ENCODE results near the gene ANKMY1. TPM values are rescaled to one million over a fixed set of nuclear protein-coding genes. Genes with fewer than 3 reads are reported as not detected.

The ANKMY1 gene
- total RNA-seq, 4 donors from 2014 or later, result 9.1 to 10.9 (median 10.2) TPM

DNA sequence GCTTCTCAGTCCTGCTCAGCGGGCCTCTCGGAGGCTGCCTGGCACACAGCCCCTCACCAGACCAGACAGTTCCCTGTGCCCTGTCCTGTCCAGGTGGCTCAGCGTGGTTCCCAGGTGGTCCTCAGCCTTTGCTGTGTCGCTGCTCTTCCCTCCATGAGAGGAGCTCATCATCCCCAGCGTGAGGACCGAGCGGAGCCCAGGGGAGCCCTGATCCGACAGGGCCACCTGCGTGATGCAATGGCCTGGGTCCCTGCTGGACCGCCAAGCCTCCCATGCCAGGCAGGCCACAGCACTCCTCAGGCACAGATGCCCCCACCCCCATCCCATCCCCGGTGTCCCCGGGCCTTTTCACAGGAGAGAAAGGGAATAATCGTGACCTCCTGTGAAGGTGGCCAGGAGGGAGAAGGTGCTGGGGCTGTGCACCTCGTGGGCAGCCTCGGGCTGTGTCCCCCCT, 118.1 kb downstream of the ANKMY1 start:
- Histone ChIP-seq H3K36me3 (peaks cover 0 to 5% (median 0%) of the 10 kb centered on the region in 4 donors), H3K4me1 (peaks cover 35 to 65% (median 50%) of the 10 kb centered on the region in 4 donors), H3K4me3 (no peak overlapping the region), H3K9me3 (no peaks in the 10 kb centered on the region), H3K27ac (replicated peaks in 1 of 4) (no peak overlapping the region), H3K27me3 (peaks cover 0 to 19% (median 0%) of the 10 kb centered on the region in 4 donors)
- no peak for DNase-seq (ENCODE audit: extremely low spot score)
- TF ChIP-seq POLR2A (IDR thresholded peaks at IDR 0.05; ENCODE audit: low read depth), result no peak
- TF ChIP-seq, protein P1, sequence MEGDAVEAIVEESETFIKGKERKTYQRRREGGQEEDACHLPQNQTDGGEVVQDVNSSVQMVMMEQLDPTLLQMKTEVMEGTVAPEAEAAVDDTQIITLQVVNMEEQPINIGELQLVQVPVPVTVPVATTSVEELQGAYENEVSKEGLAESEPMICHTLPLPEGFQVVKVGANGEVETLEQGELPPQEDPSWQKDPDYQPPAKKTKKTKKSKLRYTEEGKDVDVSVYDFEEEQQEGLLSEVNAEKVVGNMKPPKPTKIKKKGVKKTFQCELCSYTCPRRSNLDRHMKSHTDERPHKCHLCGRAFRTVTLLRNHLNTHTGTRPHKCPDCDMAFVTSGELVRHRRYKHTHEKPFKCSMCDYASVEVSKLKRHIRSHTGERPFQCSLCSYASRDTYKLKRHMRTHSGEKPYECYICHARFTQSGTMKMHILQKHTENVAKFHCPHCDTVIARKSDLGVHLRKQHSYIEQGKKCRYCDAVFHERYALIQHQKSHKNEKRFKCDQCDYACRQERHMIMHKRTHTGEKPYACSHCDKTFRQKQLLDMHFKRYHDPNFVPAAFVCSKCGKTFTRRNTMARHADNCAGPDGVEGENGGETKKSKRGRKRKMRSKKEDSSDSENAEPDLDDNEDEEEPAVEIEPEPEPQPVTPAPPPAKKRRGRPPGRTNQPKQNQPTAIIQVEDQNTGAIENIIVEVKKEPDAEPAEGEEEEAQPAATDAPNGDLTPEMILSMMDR (IDR thresholded peaks at IDR 0.05), result no peak
- intact Hi-C loops (cut with DNase I), result loop anchor here (10.0 kb wide), 1 partner anchor 125 kb away; the partner anchor contains the start of genes DUSP28 and RNPEPL1
- WGBS, result 97% methylated on average over 10 of the region's 15 CpGs

DNA sequence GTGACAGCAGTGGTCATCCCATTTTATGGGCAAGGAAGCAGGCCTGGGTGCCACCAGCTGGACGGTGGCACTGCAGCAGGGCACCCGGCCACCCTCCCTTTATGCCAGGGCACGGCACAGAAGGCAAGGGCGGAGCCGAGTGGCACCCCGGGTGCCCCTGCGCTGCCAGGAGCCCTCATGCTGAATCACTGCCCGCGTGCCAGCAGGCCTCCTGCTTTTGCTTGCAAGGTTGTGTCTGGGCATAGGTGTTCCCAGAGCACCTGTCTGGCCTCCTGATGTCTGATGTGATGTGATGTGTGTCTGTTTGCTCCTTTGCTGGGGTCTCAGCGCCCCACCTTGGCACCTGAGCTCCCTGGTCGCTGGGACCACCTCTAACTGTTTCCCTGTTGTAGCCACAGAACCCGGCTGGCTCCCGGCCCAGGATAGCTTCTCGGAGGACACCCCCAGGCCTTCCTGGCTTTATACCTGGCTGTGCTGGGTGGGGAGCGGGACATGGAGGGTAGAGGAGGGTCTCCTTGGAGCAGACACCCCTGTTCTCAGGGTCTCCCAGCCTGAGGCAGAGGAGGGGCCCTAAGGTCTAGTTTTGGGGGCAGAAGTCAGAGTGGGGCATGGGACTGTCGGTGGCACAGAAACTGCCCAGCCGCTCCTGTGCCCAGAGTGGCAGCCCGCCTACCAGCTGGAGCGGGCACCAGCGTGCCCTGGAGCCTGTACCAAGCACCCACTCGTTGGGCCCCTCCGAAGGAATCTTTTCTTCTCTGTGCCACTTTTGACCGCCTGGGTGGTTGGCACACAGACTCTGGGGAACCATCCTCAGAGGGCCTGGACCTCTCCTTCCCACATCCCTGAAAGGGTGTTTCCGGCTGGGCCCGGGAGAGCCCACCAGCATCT, 118.7 kb downstream of the ANKMY1 start:
- Histone ChIP-seq H3K9me3 (no peaks in the 10 kb centered on the region), H3K4me1 (peaks cover 42 to 71% (median 56%) of the 10 kb centered on the region in 4 donors), H3K27ac (replicated peaks in 1 of 4) (no peak overlapping the region), H3K4me3 (no peak overlapping the region), H3K27me3 (peaks cover 0 to 19% (median 0%) of the 10 kb centered on the region in 4 donors), H3K36me3 (peaks cover 0 to 4% (median 0%) of the 10 kb centered on the region in 4 donors)
- DNase-seq (ENCODE audit: extremely low spot score), result no peak
- WGBS, result 84% methylated on average over 15 of the region's 25 CpGs
- TF ChIP-seq EP300 (IDR thresholded peaks at IDR 0.05), result no peak
- TF ChIP-seq POLR2A (IDR thresholded peaks at IDR 0.05; ENCODE audit: low read depth), result no peak
- TF ChIP-seq, protein P1 (IDR thresholded peaks at IDR 0.05), result no peak
- no peak for TF ChIP-seq POLR2AphosphoS5 (IDR thresholded peaks at IDR 0.05)
- intact Hi-C loops (cut with DNase I), result loop anchor here (1.0 to 10.0 kb wide), 2 partner anchors 126 to 206 kb away; partner anchors contain the start of genes DUSP28 and RNPEPL1

DNA sequence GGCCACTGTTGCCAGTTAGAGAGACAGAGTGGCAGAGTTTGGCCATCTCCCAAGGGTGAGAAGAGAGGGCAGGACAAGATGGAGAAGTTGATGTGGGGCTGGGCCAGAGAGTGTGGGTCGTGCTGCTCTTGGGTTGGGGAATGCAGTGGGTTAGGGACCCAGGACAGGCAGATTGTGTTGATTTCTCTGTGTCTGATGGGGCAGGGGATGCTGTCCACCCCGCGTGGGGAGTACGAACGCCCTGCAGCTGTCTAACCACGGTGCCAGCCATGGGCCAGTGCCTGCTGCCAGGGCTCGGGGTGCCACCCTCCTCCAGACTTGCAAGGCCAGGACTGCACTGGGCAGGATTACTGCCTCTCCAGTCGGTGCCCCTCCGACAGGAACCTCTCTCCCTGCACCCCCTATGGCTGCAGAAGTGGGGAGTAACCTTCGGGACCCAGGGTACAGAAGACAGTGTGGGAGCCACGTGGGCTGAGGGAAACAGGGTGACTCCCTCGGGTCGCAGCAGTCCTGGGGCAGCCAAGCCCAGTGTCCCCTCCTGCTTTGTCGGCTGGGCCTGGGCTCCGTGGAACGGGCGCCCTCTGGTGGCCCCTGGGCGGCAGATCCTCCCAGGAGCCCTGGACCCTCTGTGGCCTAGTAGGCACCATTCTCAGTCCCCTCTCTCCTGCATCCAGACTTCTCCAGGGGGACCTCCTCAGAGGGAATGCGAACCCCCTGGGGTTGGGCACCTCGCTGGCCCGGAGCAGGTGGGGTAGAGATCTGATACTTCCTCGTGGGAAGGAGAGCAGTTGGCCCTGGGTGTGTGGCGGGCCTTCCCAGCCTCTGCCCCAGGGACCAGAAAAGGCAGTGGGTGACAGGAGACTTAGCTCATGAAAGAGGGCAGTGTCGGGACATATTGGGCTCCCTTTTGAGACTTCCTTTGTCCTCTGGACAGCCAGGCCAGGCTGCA, 119.7 kb downstream of the ANKMY1 start:
- Histone ChIP-seq H3K9me3 (no peaks in the 10 kb centered on the region), H3K36me3 (peaks cover 0 to 4% (median 0%) of the 10 kb centered on the region in 4 donors), H3K4me1 (peaks cover 43 to 72% (median 57%) of the 10 kb centered on the region in 4 donors), H3K27me3 (peaks cover 0 to 19% (median 0%) of the 10 kb centered on the region in 4 donors), H3K27ac (replicated peaks in 1 of 4) (peak overlapping the region in 1 of 4 donors; percentile 6), H3K4me3 (peak overlapping the region; percentile 65 to 84 (median 77))
- DNase-seq (ENCODE audit: extremely low spot score), result no peak
- 54% methylated on average over 11 of the region's 24 CpGs for WGBS
- intact Hi-C loops (cut with DNase I), result loop anchor here (1.0 to 10.0 kb wide), 2 partner anchors 127 to 205 kb away; partner anchors contain the start of genes DUSP28 and RNPEPL1
- TF ChIP-seq EP300 (IDR thresholded peaks at IDR 0.05) (no peak), POLR2AphosphoS5 (IDR thresholded peaks at IDR 0.05) (peak in 1 of 2 donors; percentile 57)
- TF ChIP-seq, protein P1 (IDR thresholded peaks at IDR 0.05), result peak; percentile 92 to 97 (median 96)

DNA sequence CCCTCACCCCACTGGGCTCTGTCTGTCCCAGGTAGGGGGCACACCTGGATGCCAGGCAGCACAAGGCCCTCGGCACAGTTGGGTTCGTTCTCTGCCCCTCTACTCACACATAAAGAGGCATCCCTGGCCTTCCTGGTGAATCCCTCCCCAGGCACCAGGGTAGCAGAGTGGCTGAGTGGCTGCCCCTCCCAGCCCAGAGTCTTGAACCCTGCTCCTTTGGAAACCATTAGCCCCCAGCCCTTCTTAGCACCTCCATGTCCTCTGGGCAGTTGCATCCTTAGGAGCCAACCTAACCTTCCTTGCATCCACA, 120.3 kb downstream of the ANKMY1 start:
- TF ChIP-seq, protein P1 (IDR thresholded peaks at IDR 0.05), result no peak
- no peak for TF ChIP-seq POLR2AphosphoS5 (IDR thresholded peaks at IDR 0.05)
- TF ChIP-seq EP300 (IDR thresholded peaks at IDR 0.05), result no peak
- no peak for TF ChIP-seq POLR2A (IDR thresholded peaks at IDR 0.05; ENCODE audit: low read depth)
- H3K4me1 ChIP-seq, result peaks cover 43 to 68% (median 56%) of the 10 kb centered on the region in 4 donors
- peak overlapping the region; percentile 65 to 84 (median 77) for H3K4me3 ChIP-seq
- H3K9me3 ChIP-seq, result no peaks in the 10 kb centered on the region
- DNase-seq (ENCODE audit: extremely low spot score), result no peak
- intact Hi-C loops (cut with DNase I), result loop anchor here (10.0 kb wide), 1 partner anchor 127 kb away; the partner anchor contains the start of genes DUSP28 and RNPEPL1
- WGBS, result 83% methylated on average over 2 of the region's 2 CpGs
- H3K27ac ChIP-seq (replicated peaks in 1 of 4), result peak overlapping the region in 3 of 4 donors; percentile 6 to 94 (median 33)
- H3K27me3 ChIP-seq, result peaks cover 0 to 19% (median 0%) of the 10 kb centered on the region in 4 donors
- peaks cover 0 to 4% (median 0%) of the 10 kb centered on the region in 4 donors for H3K36me3 ChIP-seq
